Heart left ventricle (tissue), 16 donors: ENCODE results near the gene MAMDC4. TPM values are rescaled to one million over a fixed set of nuclear protein-coding genes. Genes with fewer than 3 reads are reported as not detected.
A peak's percentile ranks its signal among the peaks of the same experiment; 100 is the strongest.

Experiments
- ATAC-seq, 4 donors: fragments of 200-7000 bp; cut with Tn5 transposase; one replicate each; pipeline ENCODE4 v1.9.1; 2020 to 2022; ENCODE audit warnings: moderate library complexity in 4 of 4, mild to moderate bottlenecking in 3 of 4, moderate number of reproducible peaks in 1 of 4
- DNase-seq, 5 donors: peaks; one replicate each; pipeline ENCODE4 v3.0.0-alpha.2; 2020
- H3K27ac ChIP-seq, 12 donors: fragments of 200-600 bp; sonication (generic) in 4 of 12; one replicate each; pipeline versions ENCODE4 v1.5.0 to v1.8.0; 2016 to 2022; ENCODE audit warnings: mild to moderate bottlenecking in 2 of 12
- H3K27me3 ChIP-seq, 9 donors: fragments of 200-600 bp; sonication (generic) in 2 of 9; one replicate each; pipeline versions ENCODE4 v1.5.1 to v1.8.0; 2016 to 2022; ENCODE audit warnings: mild to moderate bottlenecking in 3 of 9
- H3K36me3 ChIP-seq, 9 donors: fragments of 200-600 bp; sonication (generic) in 2 of 9; one replicate each; pipeline versions ENCODE4 v1.5.0 to v1.8.0; 2018 to 2022; ENCODE audit warnings: mild to moderate bottlenecking in 2 of 9
- H3K4me1 ChIP-seq, 12 donors: fragments of 200-600 bp; sonication (generic) in 4 of 12; one replicate each; pipeline versions ENCODE4 v1.5.0 to v1.8.0; 2016 to 2022; ENCODE audit warnings: mild to moderate bottlenecking in 3 of 12
- H3K4me3 ChIP-seq, 12 donors: fragments of 200-600 bp; sonication (generic) in 4 of 12; one replicate each; pipeline versions ENCODE4 v1.5.0 to v1.8.0; 2017 to 2022; ENCODE audit warnings: mild to moderate bottlenecking in 9 of 12, moderate library complexity in 4 of 12
- H3K9me3 ChIP-seq, 12 donors: fragments of 200-600 bp; sonication (generic) in 4 of 12; one replicate each; pipeline versions ENCODE4 v1.5.0 to v1.8.0; 2016 to 2022; ENCODE audit warnings: mild to moderate bottlenecking in 1 of 12
- CTCF ChIP-seq, 12 donors: fragments of 200-600 bp; sonication (generic) in 4 of 12; IDR thresholded peaks; one replicate each; pipeline versions ENCODE4 v1.5.0 to v1.8.0; 2018 to 2022; ENCODE audit warnings: antibody characterized with exemption in 12 of 12, mild to moderate bottlenecking in 5 of 12
- POLR2A ChIP-seq, 2 donors: fragments of 450-650 bp; IDR thresholded peaks; one replicate each; pipeline ENCODE4 v1.6.1; 2017; ENCODE audit warnings: antibody characterized with exemption in 2 of 2, mild to moderate bottlenecking in 2 of 2, moderate library complexity in 2 of 2
- WGBS, 4 donors: extraction: QIAGEN DNeasy Blood & Tissue Kit in 2 of 4; methylation state at CpG; one replicate each; pipeline versions ENCODE4 v1.1.5 to v1.1.7; 2013 to 2018; 5-methylcytosine and 5-hydroxymethylcytosine counted together
- intact Hi-C, 10 donors: fragments of 100-400 bp; cut with DNase I; formaldehyde crosslinking; loops; one replicate each; pipeline versions ENCODE4 v1.11.1 to v1.14.2; 2022
- polyA plus RNA-seq, 2 donors: library from polyadenylated mRNA; stranded (reverse); fragments of 200-250 nt; gene quantifications; one replicate each; pipeline ENCODE4 v1.2.3, GENCODE V29; 2013
- total RNA-seq, 9 donors: library from RNA; depleted of rRNA in 2 of 9; stranded (reverse); fragments of >200 nt in 2 of 9; fragmentation: NEBNext Ultra II Directional in 3 of 9; extraction: Animal tissue kit (Norgen Biotek cat#: 25700) in 3 of 9; gene quantifications; one replicate each; pipeline versions ENCODE4 v1.1.0 to v1.2.4, GENCODE V29; 2016 to 2023
- donor health status: ischemic (EF 13 %, LVEDD 7.1; RV severe dilation, severe dysfunction).
- donor health status: healthy with polysubstance abuse.
- donor health status: DM: no; HTN: yes; CAD: no.
- donor health status: DM: no; HTN: no; CAD: no.
- donor health status: ischemic (EF 25% LVEDD 6.9; RV normal size, moderate dysfunction).
- donor health status: ischemic (EF 25% LVEDD 5.7; RV mildly dilated, moderate dysfunction).
- donor health status: healthy.
- donor health status: DM: yes; HTN: yes; CAD: no.
- donor health status: ischemic (EF 35%, LVEDD 5.7; RV mildly dilated, moderate dysfunction).
- donor health status: nonischemic (EF 11% LVEDD 7.7; RV severe dilation, severe dysfunction).
- donor health status: DM: yes; HTN: yes; CAD: no.
- donor health status: PGD.
- donor health status: ischemic (EF 29% LVEDD 5.4; RV normal size, mild dysfunction).
- donor health status: nonischemic (EF 23%, LVEDD 6.1; RV moderate dilation, normal function).

Gene MAMDC4
- total and polyA plus RNA-seq, 11 donors = 2.9 to 14.9 (median 6.1) TPM

GRCh38 chr9:136847088-136847825 lies 4.9 kb upstream of the MAMDC4 start:
- ATAC-seq = peak; percentile 3 to 25 (median 12)
- DNase-seq = peak; percentile 68 to 88 (median 79)
- peaks cover 14 to 80% (median 45%) of the 10 kb centered on the region in 12 donors for H3K4me1 ChIP-seq
- peaks cover 0 to 15% (median 9%) of the 10 kb centered on the region in 9 donors for H3K36me3 ChIP-seq
- no peaks in the 10 kb centered on the region for H3K9me3 ChIP-seq
- H3K27me3 ChIP-seq = peaks cover 0 to 44% (median 19%) of the 10 kb centered on the region in 9 donors
- intact Hi-C loops = loop anchor here in 9 of 10 donors (5.0 to 10.0 kb wide), 6 partner anchors 52 to 190 kb away; partner anchors contain the start of genes TMEM141 (in 6 of the 9), FBXW5 (in 3 of the 9), CCDC183 (in 2 of the 9) and FUT7 (in 2 of the 9)
- peak overlapping the region in 11 of 12 donors; percentile 85 to 97 (median 92) for H3K27ac ChIP-seq
- 2 to 4% (median 3%) methylated on average over 25 to 75 of the region's 75 CpGs for whole genome bisulfite sequencing, 4 donors
- peak overlapping the region; percentile 63 to 93 (median 84) for H3K4me3 ChIP-seq
- TF ChIP-seq POLR2A (IDR thresholded peaks at IDR 0.05) = no peak
- no peak for TF ChIP-seq CTCF (IDR thresholded peaks at IDR 0.05)

GRCh38 chr9:136847826-136848392 lies 4.2 kb upstream of the MAMDC4 start:
- peak in 3 of 4 donors; percentile 38 to 60 (median 56) for ATAC-seq
- H3K27ac ChIP-seq = peak overlapping the region; percentile 59 to 97 (median 92)

GRCh38 chr9:136848393-136849037 lies 3.6 kb upstream of the MAMDC4 start:
- H3K36me3 ChIP-seq = peaks cover 0 to 15% (median 9%) of the 10 kb centered on the region in 9 donors
- H3K9me3 ChIP-seq = no peaks in the 10 kb centered on the region
- WGBS, 4 donors = 1 to 2% (median 1%) methylated on average over 16 to 53 of the region's 53 CpGs
- intact Hi-C loops = loop anchor here in 9 of 10 donors (1.0 to 10.0 kb wide), 11 partner anchors 18 to 189 kb away; partner anchors contain the start of genes TMEM141 (in 6 of the 9), FBXW5 (in 5 of the 9), TRAF2 (in 3 of the 9) and C8G (in 2 of the 9)
- no peak for TF ChIP-seq POLR2A (IDR thresholded peaks at IDR 0.05)
- peak in 1 of 12 donors; percentile 2 for TF ChIP-seq CTCF (IDR thresholded peaks at IDR 0.05)
- peak overlapping the region; percentile 59 to 97 (median 92) for H3K27ac ChIP-seq
- peaks cover 10 to 68% (median 35%) of the 10 kb centered on the region in 12 donors for H3K4me1 ChIP-seq
- peaks cover 0 to 36% (median 15%) of the 10 kb centered on the region in 9 donors for H3K27me3 ChIP-seq
- ATAC-seq (peak; percentile 15 to 41 (median 22)), DNase-seq (no peak)
- peak overlapping the region; percentile 63 to 93 (median 84) for H3K4me3 ChIP-seq

More at GRCh38 chr9:136847826-136848392, 4.2 kb upstream of the MAMDC4 start:
- Histone ChIP-seq H3K4me1 (peaks cover 14 to 75% (median 40%) of the 10 kb centered on the region in 12 donors), H3K27me3 (peaks cover 0 to 42% (median 19%) of the 10 kb centered on the region in 9 donors), H3K9me3 (no peaks in the 10 kb centered on the region), H3K4me3 (peak overlapping the region; percentile 63 to 93 (median 84)), H3K36me3 (peaks cover 0 to 15% (median 9%) of the 10 kb centered on the region in 9 donors)
- peak; percentile 88 to 97 (median 94) for DNase-seq
- intact Hi-C loops = loop anchor here in 9 of 10 donors (2.0 to 10.0 kb wide), 10 partner anchors 19 to 189 kb away; partner anchors contain the start of genes TMEM141 (in 6 of the 9), FBXW5 (in 5 of the 9), C8G (in 2 of the 9) and CCDC183 (in 2 of the 9)
- 0 to 2% (median 1%) methylated on average over 26 to 48 of the region's 48 CpGs for WGBS, 4 donors
- TF ChIP-seq POLR2A (IDR thresholded peaks at IDR 0.05) = peak; percentile 55 to 84
- TF ChIP-seq CTCF (IDR thresholded peaks at IDR 0.05) = no peak
